OCI-LY7 (cell line): Measurements from ENCODE around the gene CSHL1. TPM values are rescaled to one million over a fixed set of nuclear protein-coding genes. Genes with fewer than 3 reads are reported as not detected.

Source experiments
- BruUV-seq: library from RNA; stranded (reverse); fragments of 400-500 nt; replicated peaks from 2 replicates; lab custom pipeline; 2021; lab: Mats Ljungman, UMichigan
- CTCF ChIA-PET: fragments of 300-600 bp; sonication (Branson Sonifier 250); formaldehyde crosslinking; loops from one replicate; lab custom pipeline; 2022; ENCODE audit warnings: antibody characterized with exemption; ENCODE audit not compliant: unreplicated experiment; lab: Charles Lee
- POLR2A ChIA-PET: fragments of 300-600 bp; sonication (Branson Sonifier 250); formaldehyde crosslinking; loops from one replicate; lab custom pipeline; 2022; ENCODE audit warnings: antibody characterized with exemption; lab: Charles Lee
- DNase-seq: peaks from one replicate; pipeline ENCODE4 v3.0.0-alpha.2; 2015; ENCODE audit warnings: low spot score
- H2AFZ ChIP-seq: fragments of 200-600 bp; sonication (generic), shearing (Covaris generic); 2 replicates; pipeline ENCODE4 v1.6.1; 2014; ENCODE audit warnings: mild to moderate bottlenecking, antibody characterized with exemption, low read length, moderate library complexity
- H3K27ac ChIP-seq: fragments of 200-600 bp; sonication (generic); 2 replicates; pipeline ENCODE4 v1.5.1; 2014; ENCODE audit warnings: mixed run types, low read depth, mild to moderate bottlenecking, moderate library complexity, low read length, inconsistent platforms; ENCODE audit not compliant: poor library complexity, severe bottlenecking
- H3K36me3 ChIP-seq: fragments of 200-600 bp; sonication (generic); 2 replicates; pipeline ENCODE4 v1.6.1; 2014; ENCODE audit warnings: mild to moderate bottlenecking, antibody characterized with exemption, low read length, moderate library complexity, mixed read lengths; ENCODE audit not compliant: insufficient read depth
- H3K4me1 ChIP-seq: fragments of 200-600 bp; sonication (generic); 2 replicates; pipeline ENCODE4 v1.5.1; 2014; ENCODE audit warnings: mild to moderate bottlenecking, low read length; ENCODE audit not compliant: insufficient read depth, poor library complexity, severe bottlenecking
- H3K4me2 ChIP-seq: fragments of 200-600 bp; sonication (generic); 2 replicates; pipeline ENCODE4 v1.6.1; 2014; ENCODE audit warnings: mild to moderate bottlenecking, low read length
- H3K4me3 ChIP-seq: fragments of 200-600 bp; sonication (generic); 2 replicates; pipeline ENCODE4 v1.5.1; 2014; ENCODE audit warnings: mild to moderate bottlenecking, low read depth, low read length; ENCODE audit not compliant: poor library complexity, severe bottlenecking
- H3K79me2 ChIP-seq: fragments of 200-600 bp; sonication (generic); 2 replicates; pipeline ENCODE4 v1.6.1; 2016; ENCODE audit warnings: low read depth, mild to moderate bottlenecking, low read length, moderate library complexity, mixed read lengths; ENCODE audit not compliant: insufficient read depth
- H3K9me2 ChIP-seq: fragments of 200-600 bp; sonication (generic); 2 replicates; pipeline ENCODE4 v1.6.1; 2016; ENCODE audit warnings: mild to moderate bottlenecking, low read length, mixed read lengths; ENCODE audit not compliant: insufficient read depth
- H3K9me3 ChIP-seq: fragments of 200-600 bp; sonication (generic); 2 replicates; pipeline ENCODE4 v1.6.1; 2014; ENCODE audit warnings: mild to moderate bottlenecking, mixed run types, low read length, mixed read lengths
- H4K20me1 ChIP-seq: fragments of 200-600 bp; sonication (generic); 2 replicates; pipeline ENCODE4 v1.6.1; 2014; ENCODE audit warnings: mild to moderate bottlenecking, antibody characterized with exemption, low read length, moderate library complexity, mixed read lengths; ENCODE audit not compliant: insufficient read depth
- CTCF ChIP-seq: fragments of 200-600 bp; sonication (generic); conservative IDR thresholded peaks from 2 replicates; pipeline ENCODE4 v1.5.1; 2014; ENCODE audit warnings: mild to moderate bottlenecking, antibody characterized with exemption, low read length, moderate library complexity, mixed read lengths
- EZH2phosphoT487 ChIP-seq: fragments of 200-600 bp; sonication (generic); IDR thresholded peaks from 2 replicates; pipeline ENCODE4 v1.6.1; 2018; ENCODE audit warnings: low read depth, borderline replicate concordance, mild to moderate bottlenecking, mixed run types, antibody characterized with exemption, low read length, moderate library complexity, mixed read lengths
- intact Hi-C: fragments of 100-400 bp; cut with micrococcal nuclease; formaldehyde crosslinking; loops from one replicate; pipeline ENCODE4 v1.10.0; 2022; ENCODE audit not compliant: unreplicated experiment
- total RNA-seq, 2 experiments: library from RNA; depleted of rRNA in 1 of 2; stranded (reverse); fragments of >200 nt in 1 of 2; shearing (Covaris generic) in 1 of 2; gene quantifications; 2 replicates each; pipeline ENCODE4 v1.2.3, GENCODE V29; 2014 to 2022

Gene CSHL1
- total RNA-seq, 2 experiments from 2014 or later = not detected

- Histone ChIP-seq H3K79me2 (no peaks in the 10 kb centered on the region), H3K27ac (no peak overlapping the region), H3K36me3 (no peaks in the 10 kb centered on the region), H3K9me3 (no peaks in the 10 kb centered on the region), H2AFZ (no peak overlapping the region), H3K4me1 (peaks cover 57% of the 10 kb centered on the region), H3K4me3 (no peak overlapping the region), H3K4me2 (no peak overlapping the region), H3K9me2 (no peaks in the 10 kb centered on the region), H4K20me1 (no peaks in the 10 kb centered on the region)
- no peak for DNase-seq
- no peak for TF ChIP-seq EZH2phosphoT487
- no peak for TF ChIP-seq CTCF
- intact Hi-C loops = no loop called here
- ChIA-PET CTCF (interaction anchor here (3.4 kb wide), 1 partner anchor 29 kb away, joined by 55 read pairs; the partner anchor contains the start of gene GH1), POLR2A (interaction anchor here (2.7 kb wide), 1 partner anchor 29 kb away, joined by 21 read pairs; no protein-coding TSS in a partner anchor)
- BruUV-seq = no TSS peak
Observed at GRCh38 chr17:63948521-63948920, 37.5 kb upstream of the CSHL1 start.

- no peak overlapping the region for H3K4me3 ChIP-seq
- H4K20me1 ChIP-seq = no peaks in the 10 kb centered on the region
- no peaks in the 10 kb centered on the region for H3K9me2 ChIP-seq
- peaks cover 56% of the 10 kb centered on the region for H3K4me1 ChIP-seq
- ChIA-PET POLR2A (interaction anchor here (2.0 to 2.4 kb wide), 3 partner anchors 23 to 28 kb away, joined by 13 to 52 read pairs (median 13); partner anchors contain the start of gene GH1), CTCF (interaction anchor here (2.0 to 3.1 kb wide), 3 partner anchors 14 to 29 kb away, joined by 7 to 94 read pairs (median 21); partner anchors contain the start of genes CD79B and GH1)
- H3K27ac ChIP-seq = no peak overlapping the region
- no peaks in the 10 kb centered on the region for H3K79me2 ChIP-seq
- no peak overlapping the region for H3K4me2 ChIP-seq
- no peaks in the 10 kb centered on the region for H3K9me3 ChIP-seq
- no peak overlapping the region for H2AFZ ChIP-seq
- H3K36me3 ChIP-seq = no peaks in the 10 kb centered on the region
- TF ChIP-seq EZH2phosphoT487 = no peak
- no peak for TF ChIP-seq CTCF
- BruUV-seq = no TSS peak
- intact Hi-C loops = no loop called here
- DNase-seq = no peak
Observed at GRCh38 chr17:63947711-63948330, 36.8 kb upstream of the CSHL1 start.
